ENCODE measurements around the gene ACTL6B. TPM values are rescaled to one million over a fixed set of nuclear protein-coding genes. Genes with fewer than 3 reads are reported as not detected.

ACTL6B gene
- total RNA-seq, 1 experiment from 2014 or later = 0.90 TPM

- H3K36me3 ChIP-seq (replicated peaks; ENCODE audit: control insufficient read depth, insufficient read depth, low read length) = peaks cover 19% of the 10 kb centered on the region
- peak; percentile 70 for DNase-seq
These were observed 23.1 kb upstream of the ACTL6B start for GRCh38 chr7:100679129-100679926.

GRCh38 chr7:100678291-100678984 lies 22.2 kb upstream of the ACTL6B start:
- Histone ChIP-seq H3K4me3 (ENCODE audit: insufficient read depth, low read depth, low read length) (no peak overlapping the region), H3K27me3 (ENCODE audit: control insufficient read depth, insufficient read depth, low read length) (no peaks in the 10 kb centered on the region), H3K36me3 (replicated peaks; ENCODE audit: control insufficient read depth, insufficient read depth, low read length) (peaks cover 18% of the 10 kb centered on the region)
- peak; percentile 78 for DNase-seq

More at GRCh38 chr7:100679129-100679926, 23.1 kb upstream of the ACTL6B start:
- Histone ChIP-seq H3K27me3 (ENCODE audit: control insufficient read depth, insufficient read depth, low read length) (no peaks in the 10 kb centered on the region), H3K4me3 (ENCODE audit: insufficient read depth, low read depth, low read length) (no peak overlapping the region)

- peak; percentile 63 for DNase-seq
- Histone ChIP-seq H3K36me3 (replicated peaks; ENCODE audit: control insufficient read depth, insufficient read depth, low read length) (peaks cover 14% of the 10 kb centered on the region), H3K27me3 (ENCODE audit: control insufficient read depth, insufficient read depth, low read length) (peaks cover 1% of the 10 kb centered on the region; the same call in 1 of the 2 replicates), H3K4me3 (ENCODE audit: insufficient read depth, low read depth, low read length) (no peak overlapping the region)
These were observed 21.3 kb upstream of the ACTL6B start for GRCh38 chr7:100677308-100678267.

GRCh38 chr7:100676501-100677306 lies 20.5 kb upstream of the ACTL6B start:
- Histone ChIP-seq H3K27me3 (ENCODE audit: control insufficient read depth, insufficient read depth, low read length) (peaks cover 5% of the 10 kb centered on the region), H3K4me3 (ENCODE audit: insufficient read depth, low read depth, low read length) (0 out of 2 replicates have a peak overlapping the region, but pooled peaks have one; percentile 88), H3K36me3 (replicated peaks; ENCODE audit: control insufficient read depth, insufficient read depth, low read length) (peaks cover 11% of the 10 kb centered on the region)
- no peak for DNase-seq

- DNase-seq = peak; percentile 96
- Histone ChIP-seq H3K27me3 (ENCODE audit: control insufficient read depth, insufficient read depth, low read length) (peaks cover 5% of the 10 kb centered on the region), H3K36me3 (replicated peaks; ENCODE audit: control insufficient read depth, insufficient read depth, low read length) (peaks cover 10% of the 10 kb centered on the region), H3K4me3 (ENCODE audit: insufficient read depth, low read depth, low read length) (peak overlapping the region; percentile 88)
These were observed 19.5 kb upstream of the ACTL6B start for GRCh38 chr7:100675581-100676350.

GRCh38 chr7:100675105-100675451 lies 18.8 kb upstream of the ACTL6B start:
- Histone ChIP-seq H3K36me3 (replicated peaks; ENCODE audit: control insufficient read depth, insufficient read depth, low read length) (peaks cover 10% of the 10 kb centered on the region), H3K4me3 (ENCODE audit: insufficient read depth, low read depth, low read length) (peak overlapping the region; percentile 88), H3K27me3 (ENCODE audit: control insufficient read depth, insufficient read depth, low read length) (peaks cover 5% of the 10 kb centered on the region)
- DNase-seq = peak; percentile 70

- DNase-seq = peak; percentile 81
- peak overlapping the region; percentile 88 for H3K4me3 ChIP-seq (ENCODE audit: insufficient read depth, low read depth, low read length)
- peaks cover 10% of the 10 kb centered on the region for H3K36me3 ChIP-seq (replicated peaks; ENCODE audit: control insufficient read depth, insufficient read depth, low read length)
- H3K27me3 ChIP-seq (ENCODE audit: control insufficient read depth, insufficient read depth, low read length) = peaks cover 5% of the 10 kb centered on the region
These were observed 18.3 kb upstream of the ACTL6B start for GRCh38 chr7:100674411-100675104.

GRCh38 chr7:100673942-100674410 lies 17.7 kb upstream of the ACTL6B start:
- DNase-seq = peak; percentile 80
- peaks cover 10% of the 10 kb centered on the region for H3K36me3 ChIP-seq (replicated peaks; ENCODE audit: control insufficient read depth, insufficient read depth, low read length)
- H3K4me3 ChIP-seq (ENCODE audit: insufficient read depth, low read depth, low read length) = peak overlapping the region; percentile 88
- H3K27me3 ChIP-seq (ENCODE audit: control insufficient read depth, insufficient read depth, low read length) = peaks cover 5% of the 10 kb centered on the region

- peak within 1 kb of the TSS; percentile 88 for H3K4me3 ChIP-seq (ENCODE audit: insufficient read depth, low read depth, low read length)
- peak; percentile 99 for DNase-seq
- peaks cover 10% of the 10 kb centered on the region for H3K36me3 ChIP-seq (replicated peaks; ENCODE audit: control insufficient read depth, insufficient read depth, low read length)
- H3K27me3 ChIP-seq (ENCODE audit: control insufficient read depth, insufficient read depth, low read length) = peaks cover 5% of the 10 kb centered on the region
These were observed 17.2 kb upstream of the ACTL6B start, which contains the start of gene GNB2 for GRCh38 chr7:100673302-100673941. GNB2 (plus strand) TSS chr7:100673740; CDS start chr7:100676266, 2,526 bp downstream.

- H3K36me3 ChIP-seq (replicated peaks; ENCODE audit: control insufficient read depth, insufficient read depth, low read length) = peaks cover under 1% of the 10 kb centered on the region; the same call in 1 of the 2 replicates
- DNase-seq = no peak
- peaks cover 5% of the 10 kb centered on the region for H3K27me3 ChIP-seq (ENCODE audit: control insufficient read depth, insufficient read depth, low read length)
- H3K4me3 ChIP-seq (ENCODE audit: insufficient read depth, low read depth, low read length) = no peak overlapping the region
These were observed 15.4 kb upstream of the ACTL6B start for GRCh38 chr7:100671353-100672327.

- no peaks in the 10 kb centered on the region for H3K36me3 ChIP-seq (replicated peaks; ENCODE audit: control insufficient read depth, insufficient read depth, low read length)
- H3K4me3 ChIP-seq (ENCODE audit: insufficient read depth, low read depth, low read length) = no peak overlapping the region
- peaks cover 5% of the 10 kb centered on the region for H3K27me3 ChIP-seq (ENCODE audit: control insufficient read depth, insufficient read depth, low read length)
- DNase-seq = no peak
These were observed 13.8 kb upstream of the ACTL6B start for GRCh38 chr7:100670074-100670473.
